Left ventricle myocardium inferior (tissue), 1 donor: ENCODE results near the gene LDLRAD4. TPM values are rescaled to one million over a fixed set of nuclear protein-coding genes. Genes with fewer than 3 reads are reported as not detected.

Experiments used
- DNase-seq: peaks from one replicate; pipeline ENCODE4 v3.0.0-alpha.2; 2020
- H3K27ac ChIP-seq: fragments of 200-600 bp; replicated peaks from 2 replicates; pipeline ENCODE4 v1.8.0; 2021
- H3K27me3 ChIP-seq: fragments of 200-600 bp; 2 replicates; pipeline ENCODE4 v1.8.0; 2021; ENCODE audit warnings: low read depth
- H3K36me3 ChIP-seq: fragments of 200-600 bp; 2 replicates; pipeline ENCODE4 v1.8.0; 2021
- H3K4me1 ChIP-seq: fragments of 200-600 bp; 2 replicates; pipeline ENCODE4 v1.8.0; 2021
- H3K4me3 ChIP-seq: fragments of 200-600 bp; 2 replicates; pipeline ENCODE4 v1.8.0; 2021; ENCODE audit warnings: mild to moderate bottlenecking, moderate library complexity
- H3K9me3 ChIP-seq: fragments of 200-600 bp; replicated peaks from 2 replicates; pipeline ENCODE4 v1.8.0; 2021
- intact Hi-C: fragments of 100-400 bp; cut with micrococcal nuclease; formaldehyde crosslinking; loops from one replicate; pipeline ENCODE4 v1.11.0; 2022
- total RNA-seq: library from RNA; stranded (reverse); fragmentation: NEBNext Ultra II Directional; extraction: Animal tissue kit (Norgen Biotek cat#: 25700); gene quantifications from one replicate; pipeline ENCODE4 v1.2.1, GENCODE V29; 2021
- TF ChIP-seq, protein P1 (sequence below): fragments of 200-600 bp; IDR thresholded peaks from 2 replicates; pipeline ENCODE4 v1.8.0; 2021; ENCODE audit warnings: antibody characterized with exemption, mild to moderate bottlenecking, borderline replicate concordance
- donor health status: DM: no; HTN: yes; CAD: no; lungs with severe emphysema.

LDLRAD4 gene
- total RNA-seq, 1 donor from 2014 or later: 43.3 TPM

DNA sequence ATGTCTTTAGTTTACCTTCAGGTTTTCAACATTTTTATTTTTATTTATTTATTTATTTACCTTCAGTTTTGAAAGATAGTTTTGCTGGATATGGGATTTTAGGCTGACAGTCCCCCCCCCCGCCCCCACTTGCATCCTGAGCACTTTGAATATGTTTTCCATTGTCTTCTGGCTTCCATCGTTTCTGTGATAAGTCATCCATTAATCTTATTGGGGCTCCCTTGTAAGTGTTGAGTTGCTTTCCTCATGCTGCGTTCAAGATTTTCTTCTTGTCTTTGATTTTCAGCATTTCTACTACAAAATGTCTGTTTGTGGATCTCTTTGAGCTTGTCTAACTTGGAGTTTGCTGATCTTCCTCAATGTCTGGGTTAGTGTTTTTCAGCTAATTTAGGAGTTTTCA is 19.4 kb upstream of the LDLRAD4 start:
- H3K4me1 ChIP-seq: no peaks in the 10 kb centered on the region
- no peak for DNase-seq
- TF ChIP-seq, protein P1, sequence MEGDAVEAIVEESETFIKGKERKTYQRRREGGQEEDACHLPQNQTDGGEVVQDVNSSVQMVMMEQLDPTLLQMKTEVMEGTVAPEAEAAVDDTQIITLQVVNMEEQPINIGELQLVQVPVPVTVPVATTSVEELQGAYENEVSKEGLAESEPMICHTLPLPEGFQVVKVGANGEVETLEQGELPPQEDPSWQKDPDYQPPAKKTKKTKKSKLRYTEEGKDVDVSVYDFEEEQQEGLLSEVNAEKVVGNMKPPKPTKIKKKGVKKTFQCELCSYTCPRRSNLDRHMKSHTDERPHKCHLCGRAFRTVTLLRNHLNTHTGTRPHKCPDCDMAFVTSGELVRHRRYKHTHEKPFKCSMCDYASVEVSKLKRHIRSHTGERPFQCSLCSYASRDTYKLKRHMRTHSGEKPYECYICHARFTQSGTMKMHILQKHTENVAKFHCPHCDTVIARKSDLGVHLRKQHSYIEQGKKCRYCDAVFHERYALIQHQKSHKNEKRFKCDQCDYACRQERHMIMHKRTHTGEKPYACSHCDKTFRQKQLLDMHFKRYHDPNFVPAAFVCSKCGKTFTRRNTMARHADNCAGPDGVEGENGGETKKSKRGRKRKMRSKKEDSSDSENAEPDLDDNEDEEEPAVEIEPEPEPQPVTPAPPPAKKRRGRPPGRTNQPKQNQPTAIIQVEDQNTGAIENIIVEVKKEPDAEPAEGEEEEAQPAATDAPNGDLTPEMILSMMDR: no peak
- H3K36me3 ChIP-seq: no peaks in the 10 kb centered on the region
- H3K4me3 ChIP-seq: no peak overlapping the region
- intact Hi-C loops: no loop called here
- no peak overlapping the region for H3K27ac ChIP-seq
- no peaks in the 10 kb centered on the region for H3K27me3 ChIP-seq
- H3K9me3 ChIP-seq: peaks cover 39% of the 10 kb centered on the region

DNA sequence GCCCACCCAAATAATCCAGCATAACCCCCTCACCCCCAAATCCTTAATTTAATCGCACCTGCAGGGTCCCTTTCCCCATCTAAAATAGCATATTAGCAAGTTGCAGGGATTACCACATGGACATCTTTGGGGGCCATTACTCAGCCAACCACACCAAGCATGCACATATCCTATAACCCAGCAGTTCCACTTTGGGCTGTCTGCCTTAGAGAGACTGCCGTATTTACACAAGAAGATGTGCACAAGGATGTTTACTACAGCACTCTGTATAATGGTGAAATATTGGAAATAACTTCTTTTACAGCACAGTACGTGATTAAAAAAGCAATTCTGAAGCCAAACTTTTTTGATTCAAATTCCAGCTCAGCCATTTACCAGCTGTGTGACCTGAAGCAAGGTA is 17.3 kb upstream of the LDLRAD4 start:
- H3K27me3 ChIP-seq: no peaks in the 10 kb centered on the region
- TF ChIP-seq, protein P1: no peak

DNA sequence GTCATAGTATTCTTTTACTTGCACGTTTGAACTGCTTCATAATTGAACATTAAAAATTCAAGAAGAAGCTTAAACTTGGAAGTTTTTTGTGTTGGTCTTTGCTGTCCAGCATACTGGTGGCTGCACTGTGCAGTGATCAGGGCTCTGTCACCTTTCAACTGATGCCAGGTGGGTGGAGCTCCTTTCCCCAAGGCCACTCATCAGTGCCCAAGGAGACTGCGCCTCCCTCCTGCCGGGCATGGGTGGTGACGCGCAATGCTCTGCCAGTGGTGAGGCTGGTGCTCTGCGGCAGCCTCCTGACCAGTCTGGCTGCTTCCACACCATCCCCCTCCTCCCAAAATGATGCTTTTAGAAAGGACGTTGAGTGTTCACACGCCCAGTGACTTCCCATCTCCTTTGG is 16.0 kb upstream of the LDLRAD4 start:
- H3K36me3 ChIP-seq: no peaks in the 10 kb centered on the region
- no peaks in the 10 kb centered on the region for H3K4me1 ChIP-seq
- H3K9me3 ChIP-seq: peaks cover 32% of the 10 kb centered on the region
- no peak for DNase-seq
- H3K4me3 ChIP-seq: no peak overlapping the region
- H3K27me3 ChIP-seq: no peaks in the 10 kb centered on the region
- H3K27ac ChIP-seq: no peak overlapping the region
- TF ChIP-seq, protein P1: no peak
- intact Hi-C loops: no loop called here

More for the DNA sequence above, 17.3 kb upstream of the LDLRAD4 start:
- Histone ChIP-seq H3K4me1 (no peaks in the 10 kb centered on the region), H3K4me3 (no peak overlapping the region), H3K9me3 (peaks cover 32% of the 10 kb centered on the region), H3K36me3 (no peaks in the 10 kb centered on the region), H3K27ac (no peak overlapping the region)
- no peak for DNase-seq
- intact Hi-C loops: no loop called here

DNA sequence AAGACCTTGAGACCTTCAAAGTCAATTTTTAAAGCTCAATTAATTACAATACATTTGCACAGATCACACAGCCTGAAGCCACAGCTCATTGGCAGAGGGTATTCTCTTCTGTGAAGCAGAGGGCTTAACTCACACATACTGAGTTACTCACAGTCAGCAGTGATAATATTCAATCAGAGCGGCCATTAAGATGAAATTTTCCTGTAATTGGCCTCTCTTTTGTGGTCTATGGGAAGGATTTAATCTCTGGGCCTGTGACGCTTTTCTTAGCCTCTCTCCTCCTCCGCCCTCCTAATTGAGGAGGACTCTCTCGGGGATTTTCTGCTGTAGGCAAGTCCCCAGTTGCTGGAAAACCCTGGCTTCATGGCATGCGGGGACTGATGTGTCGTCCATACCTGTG is 12.3 kb upstream of the LDLRAD4 start:
- H3K4me3 ChIP-seq: no peak overlapping the region
- TF ChIP-seq, protein P1: no peak
- no peak overlapping the region for H3K27ac ChIP-seq
- H3K9me3 ChIP-seq: peaks cover 3% of the 10 kb centered on the region
- H3K36me3 ChIP-seq: no peaks in the 10 kb centered on the region
- H3K27me3 ChIP-seq: no peaks in the 10 kb centered on the region
- intact Hi-C loops: no loop called here
- no peak for DNase-seq
- H3K4me1 ChIP-seq: no peaks in the 10 kb centered on the region

DNA sequence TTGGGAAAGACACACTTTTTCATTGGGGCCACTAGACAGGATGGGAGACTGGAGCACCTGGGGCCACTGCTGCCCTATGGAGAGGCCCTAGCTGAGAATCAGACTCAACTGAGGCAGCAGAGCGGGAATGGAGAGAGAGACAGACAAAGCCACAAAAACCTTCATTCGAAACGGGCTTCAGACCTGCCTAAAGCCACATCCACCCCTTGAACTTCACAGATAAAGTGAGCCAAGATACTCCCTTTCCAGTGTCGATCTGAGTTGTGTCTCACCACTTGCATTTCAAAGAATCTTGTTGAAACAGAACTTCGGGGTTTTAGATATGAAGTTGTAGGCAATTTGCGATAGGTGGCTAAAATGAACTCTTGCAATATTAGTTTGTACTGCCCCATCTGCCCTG is 11.3 kb upstream of the LDLRAD4 start:
- DNase-seq: no peak
- H3K4me1 ChIP-seq: no peaks in the 10 kb centered on the region
- no peak overlapping the region for H3K27ac ChIP-seq
- no peaks in the 10 kb centered on the region for H3K27me3 ChIP-seq
- TF ChIP-seq, protein P1: no peak
- H3K4me3 ChIP-seq: no peak overlapping the region
- intact Hi-C loops: no loop called here
- H3K9me3 ChIP-seq: peaks cover 3% of the 10 kb centered on the region
- H3K36me3 ChIP-seq: no peaks in the 10 kb centered on the region

DNA sequence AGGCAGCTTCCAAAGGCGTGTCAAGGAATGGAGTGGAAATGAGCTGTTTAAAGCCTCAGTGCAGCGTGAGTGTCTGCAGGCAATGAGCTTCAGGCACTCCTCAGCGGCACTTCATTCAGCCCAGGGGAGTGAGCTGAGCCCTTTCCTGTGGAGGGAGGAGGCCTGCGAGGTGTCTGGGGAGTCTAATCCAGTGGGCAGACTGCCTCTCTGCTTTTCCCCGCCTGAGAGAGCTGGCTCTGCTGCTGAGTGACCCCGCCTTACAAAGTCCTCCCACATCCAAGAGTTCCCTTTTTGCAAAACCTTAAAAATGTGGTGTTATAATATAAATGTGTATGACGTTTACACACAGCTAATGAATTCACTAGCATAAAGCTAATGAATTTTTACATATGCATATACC is 7.0 kb upstream of the LDLRAD4 start:
- no peaks in the 10 kb centered on the region for H3K27me3 ChIP-seq
- H3K9me3 ChIP-seq: peaks cover 3% of the 10 kb centered on the region
- peaks cover 9% of the 10 kb centered on the region for H3K4me1 ChIP-seq
- no peak overlapping the region for H3K27ac ChIP-seq
- TF ChIP-seq, protein P1: no peak
- no peak overlapping the region for H3K4me3 ChIP-seq
- DNase-seq: no peak
- no peaks in the 10 kb centered on the region for H3K36me3 ChIP-seq
- intact Hi-C loops: loop anchor here (10.0 kb wide), 2 partner anchors 113 to 323 kb away; no protein-coding TSS in a partner anchor
